ENCODE measurements around the gene DYNLRB1.

The DYNLRB1 gene

DNA sequence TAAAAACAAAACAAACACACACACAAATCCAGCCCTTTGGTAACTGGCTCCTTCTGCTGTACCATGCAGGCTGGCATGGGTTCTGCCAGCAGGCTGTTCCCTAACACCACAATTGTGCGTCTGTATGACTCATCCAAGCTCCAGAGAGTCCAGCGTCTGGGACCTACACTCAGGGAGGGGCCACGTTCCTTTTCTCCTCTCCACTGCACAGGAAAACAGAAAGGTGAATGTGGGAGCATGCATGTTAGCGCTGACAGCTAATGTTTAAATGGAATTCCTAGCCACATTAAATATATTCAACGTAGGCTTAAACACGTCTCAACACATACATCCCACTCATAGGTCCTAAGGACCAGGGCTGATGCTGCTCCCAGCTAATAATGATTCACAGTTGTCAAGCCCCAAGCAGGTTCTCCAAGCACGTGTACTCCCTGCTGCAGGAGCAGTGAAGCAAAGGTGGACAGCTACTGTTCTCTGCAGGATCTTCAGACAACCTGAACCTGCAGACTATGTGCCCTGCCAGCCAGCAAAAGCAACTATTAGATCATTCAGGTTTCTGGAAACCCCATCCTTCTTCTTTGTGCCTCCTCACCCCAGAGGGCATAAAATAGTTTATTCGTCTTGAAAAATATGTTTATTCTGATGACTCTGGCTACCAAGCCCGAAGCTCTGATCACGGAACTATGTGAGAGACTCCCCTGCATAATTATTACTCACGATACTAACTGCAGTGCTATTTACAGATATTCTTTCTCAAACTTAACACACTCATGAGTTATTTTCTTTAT, 63.2 kb downstream of the DYNLRB1 start:
- no peak for DNase-seq (ENCODE audit: low read depth in 3 of 3)

- DNase-seq (ENCODE audit: low read depth in 3 of 3): no peak
These were observed 64.0 kb downstream of the DYNLRB1 start for GRCh38 chr20:34579979-34580940.

- DNase-seq (ENCODE audit: low read depth in 3 of 3): peak in 2 of 3 donors; percentile 17 to 38
These were observed 65.3 kb downstream of the DYNLRB1 start for GRCh38 chr20:34581341-34582184.

GRCh38 chr20:34582221-34582620, 66.0 kb downstream of the DYNLRB1 start:
- DNase-seq (ENCODE audit: low read depth in 3 of 3): no peak

- no peak for DNase-seq (ENCODE audit: low read depth in 3 of 3)
These were observed 66.7 kb downstream of the DYNLRB1 start for GRCh38 chr20:34582911-34583310.

GRCh38 chr20:34583544-34583943, 67.3 kb downstream of the DYNLRB1 start:
- DNase-seq (ENCODE audit: low read depth in 3 of 3): no peak

GRCh38 chr20:34585019-34585418, 68.8 kb downstream of the DYNLRB1 start:
- DNase-seq (ENCODE audit: low read depth in 3 of 3): no peak

DNA sequence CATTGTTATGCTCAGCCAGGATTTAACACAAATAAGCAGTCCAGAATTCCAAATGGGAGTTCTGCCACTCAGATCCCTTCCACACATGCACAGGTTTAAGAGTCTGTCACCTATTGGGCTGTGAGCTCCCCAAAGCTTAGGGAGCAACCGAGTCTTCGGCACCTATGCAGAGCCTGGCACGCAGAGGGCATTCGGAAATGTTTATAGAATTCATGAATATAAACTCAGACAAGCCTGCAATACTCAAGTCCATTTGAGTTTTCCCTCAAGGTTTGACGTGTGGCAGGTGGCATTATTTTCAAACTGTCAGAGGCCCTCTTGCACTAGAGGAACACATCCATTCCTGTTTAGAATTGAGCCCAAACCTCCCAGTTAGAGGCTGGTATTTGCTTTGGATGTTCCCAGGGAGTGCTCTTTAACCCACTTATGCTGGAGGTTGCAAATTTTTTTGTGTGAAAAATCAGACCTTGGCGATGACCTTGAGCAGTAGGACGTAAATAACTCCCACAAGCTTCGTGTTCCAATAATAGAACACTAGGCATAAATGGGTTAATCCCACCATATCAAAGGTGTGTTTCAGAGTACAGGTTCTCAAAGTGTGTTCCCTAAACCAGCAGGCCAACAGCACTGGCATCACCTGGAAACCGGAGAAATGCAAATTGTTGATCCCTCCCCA, 70.4 kb downstream of the DYNLRB1 start:
- DNase-seq (ENCODE audit: low read depth in 3 of 3): no peak
